WTC11 (cell line): ENCODE results near the gene TGFBR1.

Experiments used
- ATF6 ChIP-seq: sonication (generic); formaldehyde crosslinking; IDR thresholded peaks from 2 replicates; pipeline ENCODE4 v1.8.1; 2023; ENCODE audit warnings: mild to moderate bottlenecking, missing genetic modification reagents
- CREB1 ChIP-seq: sonication (generic); formaldehyde crosslinking; IDR thresholded peaks from 2 replicates; pipeline ENCODE4 v1.8.0; 2023; ENCODE audit warnings: mild to moderate bottlenecking, missing genetic modification reagents
- E2F4 ChIP-seq: sonication (generic); formaldehyde crosslinking; IDR thresholded peaks from 2 replicates; pipeline ENCODE4 v1.8.1; 2022; ENCODE audit warnings: low read depth, mild to moderate bottlenecking, moderate library complexity, missing genetic modification reagents, borderline replicate concordance
- ETV6 ChIP-seq: sonication (generic); formaldehyde crosslinking; IDR thresholded peaks from 2 replicates; pipeline ENCODE4 v1.8.1; 2022; ENCODE audit warnings: mild to moderate bottlenecking, missing genetic modification reagents
- JUN ChIP-seq: sonication (generic); formaldehyde crosslinking; IDR thresholded peaks from 2 replicates; pipeline ENCODE4 v1.8.0; 2023; ENCODE audit warnings: mild to moderate bottlenecking, missing genetic modification reagents
- PREB ChIP-seq: sonication (generic); formaldehyde crosslinking; IDR thresholded peaks from 2 replicates; pipeline ENCODE4 v1.8.1; 2022; ENCODE audit warnings: mild to moderate bottlenecking, missing genetic modification reagents, moderate library complexity, borderline replicate concordance
- TCF7 ChIP-seq: sonication (generic); formaldehyde crosslinking; IDR thresholded peaks from 2 replicates; pipeline ENCODE4 v1.8.0; 2022; ENCODE audit warnings: mild to moderate bottlenecking, low read depth, missing genetic modification reagents, moderate library complexity
- TEAD4 ChIP-seq: sonication (generic); formaldehyde crosslinking; IDR thresholded peaks from 2 replicates; pipeline ENCODE4 v1.8.0; 2022; ENCODE audit warnings: mild to moderate bottlenecking, missing genetic modification reagents
- ZNF317 ChIP-seq: sonication (generic); formaldehyde crosslinking; IDR thresholded peaks from 2 replicates; pipeline ENCODE4 v1.8.1; 2023; ENCODE audit warnings: low read depth, mild to moderate bottlenecking, moderate library complexity, missing genetic modification reagents, borderline replicate concordance
- ZNF416 ChIP-seq: fragments of 250-450 bp; sonication (Bioruptor Pico); IDR thresholded peaks from 2 replicates; pipeline ENCODE4 v1.9.0; 2021; ENCODE audit warnings: mild to moderate bottlenecking, inconsistent platforms
- TF ChIP-seq, protein P1 (sequence below): fragments of 200-600 bp; IDR thresholded peaks from 2 replicates; pipeline ENCODE4 v1.8.0; 2022; ENCODE audit warnings: antibody characterized with exemption
- TF ChIP-seq, protein P2 (sequence below): sonication (generic); formaldehyde crosslinking; IDR thresholded peaks from 2 replicates; pipeline ENCODE4 v1.8.0; 2022; ENCODE audit warnings: mild to moderate bottlenecking, missing genetic modification reagents

- TF ChIP-seq, protein P1, sequence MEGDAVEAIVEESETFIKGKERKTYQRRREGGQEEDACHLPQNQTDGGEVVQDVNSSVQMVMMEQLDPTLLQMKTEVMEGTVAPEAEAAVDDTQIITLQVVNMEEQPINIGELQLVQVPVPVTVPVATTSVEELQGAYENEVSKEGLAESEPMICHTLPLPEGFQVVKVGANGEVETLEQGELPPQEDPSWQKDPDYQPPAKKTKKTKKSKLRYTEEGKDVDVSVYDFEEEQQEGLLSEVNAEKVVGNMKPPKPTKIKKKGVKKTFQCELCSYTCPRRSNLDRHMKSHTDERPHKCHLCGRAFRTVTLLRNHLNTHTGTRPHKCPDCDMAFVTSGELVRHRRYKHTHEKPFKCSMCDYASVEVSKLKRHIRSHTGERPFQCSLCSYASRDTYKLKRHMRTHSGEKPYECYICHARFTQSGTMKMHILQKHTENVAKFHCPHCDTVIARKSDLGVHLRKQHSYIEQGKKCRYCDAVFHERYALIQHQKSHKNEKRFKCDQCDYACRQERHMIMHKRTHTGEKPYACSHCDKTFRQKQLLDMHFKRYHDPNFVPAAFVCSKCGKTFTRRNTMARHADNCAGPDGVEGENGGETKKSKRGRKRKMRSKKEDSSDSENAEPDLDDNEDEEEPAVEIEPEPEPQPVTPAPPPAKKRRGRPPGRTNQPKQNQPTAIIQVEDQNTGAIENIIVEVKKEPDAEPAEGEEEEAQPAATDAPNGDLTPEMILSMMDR = no peak
- TF ChIP-seq TCF7 = no peak
- no peak for TF ChIP-seq ZNF416 (CRISPR knock-in tag)
- TF ChIP-seq ZNF317 (CRISPR knock-in tag) = no peak
- TF ChIP-seq PREB (CRISPR knock-in tag) = no peak
- TF ChIP-seq, protein P2, sequence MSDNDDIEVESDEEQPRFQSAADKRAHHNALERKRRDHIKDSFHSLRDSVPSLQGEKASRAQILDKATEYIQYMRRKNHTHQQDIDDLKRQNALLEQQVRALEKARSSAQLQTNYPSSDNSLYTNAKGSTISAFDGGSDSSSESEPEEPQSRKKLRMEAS (CRISPR knock-in tag) = no peak
- TF ChIP-seq E2F4 (CRISPR knock-in tag) = no peak
- TF ChIP-seq JUN (CRISPR knock-in tag) = no peak
- TF ChIP-seq ATF6 (CRISPR knock-in tag) = no peak
- TF ChIP-seq CREB1 = no peak
- TF ChIP-seq TEAD4 (CRISPR knock-in tag) = no peak
- TF ChIP-seq ETV6 (CRISPR knock-in tag) = no peak
Observed at GRCh38 chr9:99187311-99187710, 82.4 kb downstream of the TGFBR1 start.
